GM18519 (cell line): ENCODE measurements around the gene SPANXN5.
"Not testable (repeated sequence)": the region's sequence is repeated elsewhere in the genome, so short reads cannot be mapped to it uniquely, and the experiment has no call there.

ENCODE experiments used
- ATAC-seq: cut with Tn5 transposase; IDR thresholded peaks from one replicate; pipeline ENCODE4 v1.9.1; 2021; ENCODE audit warnings: mild to moderate bottlenecking, moderate library complexity; ENCODE audit not compliant: unreplicated experiment, low FRiP score

Gene SPANXN5

GRCh38 chrX:52797327-52797726 is at the start of gene SPANXN5:
SPANXN5 (minus strand) TSS chrX:52797427; CDS start chrX:52797348, 79 bp downstream.
- ATAC-seq, result not testable (repeated sequence)

- ATAC-seq, result not testable (repeated sequence)
Measured at GRCh38 chrX:52843619-52844018, 46.4 kb upstream of the SPANXN5 start.

GRCh38 chrX:52839137-52839536 is 41.9 kb upstream of the SPANXN5 start:
- ATAC-seq, result no peak

GRCh38 chrX:52830551-52830950 is 33.3 kb upstream of the SPANXN5 start:
- ATAC-seq, result no peak

GRCh38 chrX:52824608-52825007 is 27.4 kb upstream of the SPANXN5 start:
- no peak for ATAC-seq

- ATAC-seq, result no peak
Measured at GRCh38 chrX:52821079-52821760, 24.0 kb upstream of the SPANXN5 start.

- no peak for ATAC-seq
Measured at GRCh38 chrX:52819788-52820187, 22.6 kb upstream of the SPANXN5 start.

GRCh38 chrX:52811065-52811625 is 13.9 kb upstream of the SPANXN5 start, which contains the start of gene XAGE5:
XAGE5 (plus strand) TSS chrX:52811287; CDS start chrX:52812567, 1,280 bp downstream.
- ATAC-seq, result no peak

- ATAC-seq, result not testable (repeated sequence)
Measured at GRCh38 chrX:52804876-52805275, 7.6 kb upstream of the SPANXN5 start.

- not testable (repeated sequence) for ATAC-seq
Measured at GRCh38 chrX:52773504-52773903, 23.7 kb downstream of the SPANXN5 start.

- ATAC-seq, result not testable (repeated sequence)
Measured at GRCh38 chrX:52765983-52766382, 31.2 kb downstream of the SPANXN5 start.

- not testable (repeated sequence) for ATAC-seq
Measured at GRCh38 chrX:52750952-52751351, 46.3 kb downstream of the SPANXN5 start, which contains the start of gene SSX2B. SSX2B (plus strand) TSS chrX:52751252; CDS start chrX:52752681, 1,429 bp downstream.
